Calu3 (cell line): ENCODE data around the gene OPTC. TPM values are rescaled to one million over a fixed set of nuclear protein-coding genes. Genes with fewer than 3 reads are reported as not detected.
A peak's percentile ranks its signal among the peaks of the same experiment; 100 is the strongest.

Experiments
- BruUV-seq: library from RNA; stranded (reverse); fragments of 400-500 nt; replicated peaks from 2 replicates; lab custom pipeline; 2021; lab: Mats Ljungman, UMichigan
- CTCF ChIA-PET: fragments of 300-600 bp; sonication (Branson Sonifier 250); formaldehyde crosslinking; loops from one replicate; lab custom pipeline; 2022; ENCODE audit warnings: antibody characterized with exemption; lab: Charles Lee
- DNase-seq: peaks from one replicate; pipeline ENCODE4 v3.0.0; 2022
- H3K27ac Mint-ChIP-seq: one replicate; pipeline ENCODE4 v1.8.0; 2022; ENCODE audit warnings: mixed read lengths; ENCODE audit not compliant: unreplicated experiment
- H3K27me3 Mint-ChIP-seq: one replicate; pipeline ENCODE4 v1.8.0; 2022; ENCODE audit warnings: mixed read lengths; ENCODE audit not compliant: unreplicated experiment
- H3K36me3 Mint-ChIP-seq: one replicate; pipeline ENCODE4 v1.8.0; 2022; ENCODE audit warnings: mild to moderate bottlenecking, moderate library complexity, mixed read lengths; ENCODE audit not compliant: insufficient read depth, unreplicated experiment
- H3K4me1 Mint-ChIP-seq: one replicate; pipeline ENCODE4 v1.8.0; 2022; ENCODE audit warnings: mild to moderate bottlenecking, low read depth, mixed read lengths; ENCODE audit not compliant: unreplicated experiment
- H3K4me3 Mint-ChIP-seq: one replicate; pipeline ENCODE4 v1.8.0; 2022; ENCODE audit warnings: mild to moderate bottlenecking, low read depth, moderate library complexity, mixed read lengths; ENCODE audit not compliant: unreplicated experiment
- H3K9me3 Mint-ChIP-seq: one replicate; pipeline ENCODE4 v1.8.0; 2022; ENCODE audit warnings: low read depth, mixed read lengths; ENCODE audit not compliant: unreplicated experiment
- intact Hi-C: fragments of 100-400 bp; cut with micrococcal nuclease; formaldehyde crosslinking; loops from one replicate; pipeline ENCODE4 v1.10.0; 2022; ENCODE audit not compliant: unreplicated experiment
- total RNA-seq: library from RNA; stranded (reverse); gene quantifications from 2 replicates; pipeline ENCODE4 v1.2.3, GENCODE V29; 2022
- TF ChIP-seq, protein P1 (sequence below): fragments of 200-600 bp; IDR thresholded peaks from one replicate; pipeline ENCODE4 v1.8.0; 2022; ENCODE audit warnings: antibody characterized with exemption; ENCODE audit not compliant: unreplicated experiment

Gene OPTC
- total RNA-seq, 1 experiment from 2014 or later, result not detected

- intact Hi-C loops, result no loop called here
- CTCF ChIA-PET, result interaction anchor here (1.5 kb wide), 1 partner anchor 37 kb away, joined by 3 read pairs; no protein-coding TSS in a partner anchor
- no TSS peak for BruUV-seq
- DNase-seq, result peak; percentile 87
- Mint-ChIP-seq H3K27me3 (peaks cover 54% of the 10 kb centered on the region), H3K36me3 (no peaks in the 10 kb centered on the region), H3K4me1 (peaks cover 19% of the 10 kb centered on the region), H3K27ac (no peak overlapping the region), H3K4me3 (no peak overlapping the region), H3K9me3 (no peaks in the 10 kb centered on the region)
- TF ChIP-seq, protein P1, sequence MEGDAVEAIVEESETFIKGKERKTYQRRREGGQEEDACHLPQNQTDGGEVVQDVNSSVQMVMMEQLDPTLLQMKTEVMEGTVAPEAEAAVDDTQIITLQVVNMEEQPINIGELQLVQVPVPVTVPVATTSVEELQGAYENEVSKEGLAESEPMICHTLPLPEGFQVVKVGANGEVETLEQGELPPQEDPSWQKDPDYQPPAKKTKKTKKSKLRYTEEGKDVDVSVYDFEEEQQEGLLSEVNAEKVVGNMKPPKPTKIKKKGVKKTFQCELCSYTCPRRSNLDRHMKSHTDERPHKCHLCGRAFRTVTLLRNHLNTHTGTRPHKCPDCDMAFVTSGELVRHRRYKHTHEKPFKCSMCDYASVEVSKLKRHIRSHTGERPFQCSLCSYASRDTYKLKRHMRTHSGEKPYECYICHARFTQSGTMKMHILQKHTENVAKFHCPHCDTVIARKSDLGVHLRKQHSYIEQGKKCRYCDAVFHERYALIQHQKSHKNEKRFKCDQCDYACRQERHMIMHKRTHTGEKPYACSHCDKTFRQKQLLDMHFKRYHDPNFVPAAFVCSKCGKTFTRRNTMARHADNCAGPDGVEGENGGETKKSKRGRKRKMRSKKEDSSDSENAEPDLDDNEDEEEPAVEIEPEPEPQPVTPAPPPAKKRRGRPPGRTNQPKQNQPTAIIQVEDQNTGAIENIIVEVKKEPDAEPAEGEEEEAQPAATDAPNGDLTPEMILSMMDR, result no peak
Observed at GRCh38 chr1:203480525-203481084, 13.3 kb upstream of the OPTC start.

GRCh38 chr1:203481196-203481595, 12.8 kb upstream of the OPTC start:
- Mint-ChIP-seq H3K4me1 (peaks cover 13% of the 10 kb centered on the region), H3K27ac (no peak overlapping the region), H3K9me3 (no peaks in the 10 kb centered on the region), H3K4me3 (no peak overlapping the region), H3K27me3 (peaks cover 54% of the 10 kb centered on the region), H3K36me3 (no peaks in the 10 kb centered on the region)
- TF ChIP-seq, protein P1, result no peak
- no TSS peak for BruUV-seq
- intact Hi-C loops, result no loop called here
- no peak for DNase-seq
- CTCF ChIA-PET, result interaction anchor here (1.5 kb wide), 1 partner anchor 38 kb away, joined by 3 read pairs; no protein-coding TSS in a partner anchor

- peaks cover 48% of the 10 kb centered on the region for H3K27me3 Mint-ChIP-seq
- TF ChIP-seq, protein P1, result no peak
- DNase-seq, result no peak
- no peaks in the 10 kb centered on the region for H3K4me1 Mint-ChIP-seq
- intact Hi-C loops, result loop anchor here (2.0 to 5.0 kb wide), 2 partner anchors 144 to 214 kb away; no protein-coding TSS in a partner anchor
- CTCF ChIA-PET, result interaction anchor here (2.6 kb wide), 1 partner anchor 145 kb away, joined by 15 read pairs; no protein-coding TSS in a partner anchor
- H3K36me3 Mint-ChIP-seq, result no peaks in the 10 kb centered on the region
- peak overlapping the region; percentile 51 for H3K4me3 Mint-ChIP-seq
- H3K27ac Mint-ChIP-seq, result no peak overlapping the region
- BruUV-seq, result no TSS peak
- no peaks in the 10 kb centered on the region for H3K9me3 Mint-ChIP-seq
Observed at GRCh38 chr1:203486618-203487370, 7.2 kb upstream of the OPTC start.

- no TSS peak for BruUV-seq
- DNase-seq, result no peak
- Mint-ChIP-seq H3K9me3 (no peaks in the 10 kb centered on the region), H3K4me3 (no peak overlapping the region), H3K27me3 (peaks cover 65% of the 10 kb centered on the region), H3K4me1 (no peaks in the 10 kb centered on the region), H3K27ac (no peak overlapping the region), H3K36me3 (no peaks in the 10 kb centered on the region)
- TF ChIP-seq, protein P1, result no peak
- CTCF ChIA-PET, result interaction anchor here (1.0 to 2.6 kb wide), 6 partner anchors 16 to 221 kb away, joined by 3 to 15 read pairs (median 5); no protein-coding TSS in a partner anchor
- intact Hi-C loops, result loop anchor here (5.0 kb wide), 1 partner anchor 216 kb away; no protein-coding TSS in a partner anchor
Observed at GRCh38 chr1:203488539-203488938, 5.4 kb upstream of the OPTC start.
